Right hindlimb (tissue), 1 donor: ENCODE measurements around the gene TSPAN33.
"Not testable (repeated sequence)": the region's sequence is repeated elsewhere in the genome, so short reads cannot be mapped to it uniquely, and the experiment has no call there.

ENCODE experiments used
- DNase-seq: peaks from one replicate; pipeline ENCODE4 v3.0.0-alpha.2; 2018

The TSPAN33 gene

DNA sequence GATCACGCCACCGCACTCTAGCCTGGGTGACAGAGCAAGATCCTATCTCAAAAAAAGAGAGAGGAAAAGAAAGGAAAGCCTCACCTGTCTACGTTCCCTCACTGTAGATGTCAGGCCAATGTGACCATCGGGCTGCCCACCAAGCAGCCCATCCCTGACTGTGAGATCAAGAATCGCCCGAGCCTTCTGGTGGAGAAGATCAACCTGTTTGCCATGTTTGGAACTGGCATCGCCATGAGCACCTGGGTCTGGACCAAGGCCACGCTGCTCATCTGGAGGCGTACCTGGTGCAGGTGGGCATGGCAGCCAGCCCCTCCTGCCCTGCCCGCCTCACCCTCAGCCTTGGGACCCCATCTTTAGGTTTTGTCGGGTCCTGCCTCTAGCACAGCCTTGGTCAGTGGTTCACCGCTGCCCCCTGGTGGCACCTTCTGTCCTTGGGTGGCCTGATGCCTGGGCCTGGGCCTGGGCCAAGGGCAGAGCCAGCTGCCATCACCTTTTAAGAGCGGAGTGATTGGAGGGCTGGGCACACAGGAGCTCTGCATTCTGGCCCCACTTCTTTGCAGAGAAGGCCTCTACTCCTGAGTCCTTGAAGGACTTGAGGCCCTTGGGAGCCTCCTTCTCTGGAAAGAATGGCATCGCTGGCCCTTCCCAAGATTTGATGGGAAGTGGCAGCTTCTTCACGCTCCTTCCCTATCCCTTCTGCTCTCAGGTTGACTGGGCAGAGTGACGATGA is 65.9 kb downstream of the TSPAN33 start:
- peak; percentile 85 for DNase-seq

DNA sequence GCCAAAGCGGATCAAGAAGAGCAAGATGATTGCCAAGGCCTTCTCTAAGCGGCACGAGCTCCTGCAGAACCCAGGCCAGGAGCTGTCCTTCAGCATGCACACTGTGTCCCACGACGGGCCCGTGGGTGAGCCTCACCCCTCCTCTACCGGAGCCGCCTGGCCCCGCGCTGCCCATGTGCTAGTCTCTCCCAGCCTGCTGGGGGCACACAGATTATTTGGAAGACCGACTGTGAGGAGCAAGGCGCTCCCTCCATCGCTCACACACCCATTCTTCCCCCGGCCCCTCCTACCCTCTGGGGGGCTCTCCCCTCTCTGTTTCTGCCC is 66.4 kb downstream of the TSPAN33 start:
- DNase-seq, result no peak

DNA sequence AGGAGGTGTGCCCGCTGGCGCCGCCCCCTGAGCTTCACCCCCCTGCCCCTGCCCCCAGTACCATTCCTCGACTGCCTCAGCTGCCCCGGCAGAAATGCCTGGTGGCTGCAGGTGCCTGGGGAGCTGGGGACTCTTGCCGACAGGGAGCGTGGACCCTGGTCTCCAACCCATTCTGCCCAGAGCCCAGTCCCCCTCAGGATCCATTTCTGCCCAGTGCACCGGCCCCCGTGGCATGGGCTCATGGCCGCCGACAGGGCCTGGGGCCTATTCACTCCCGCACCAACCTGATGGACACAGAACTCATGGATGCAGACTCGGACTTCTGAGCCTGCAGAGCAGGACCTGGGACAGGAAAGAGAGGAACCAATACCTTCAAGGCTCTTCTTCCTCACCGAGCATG is 67.6 kb downstream of the TSPAN33 start:
- no peak for DNase-seq

DNA sequence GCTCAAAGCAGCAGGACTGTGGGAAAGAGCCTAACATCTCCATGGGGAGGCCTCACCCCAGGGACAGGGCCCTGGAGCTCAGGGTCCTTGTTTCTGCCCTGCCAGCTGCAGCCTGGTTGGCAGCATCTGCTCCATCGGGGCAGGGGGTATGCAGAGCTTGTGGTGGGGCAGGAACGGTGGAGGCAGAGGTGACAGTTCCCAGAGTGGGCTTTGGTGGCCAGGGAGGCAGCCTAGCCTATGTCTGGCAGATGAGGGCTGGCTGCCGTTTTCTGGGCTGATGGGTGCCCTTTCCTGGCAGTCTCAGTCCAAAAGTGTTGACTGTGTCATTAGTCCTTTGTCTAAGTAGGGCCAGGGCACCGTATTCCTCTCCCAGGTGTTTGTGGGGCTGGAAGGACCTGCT is 68.1 kb downstream of the TSPAN33 start:
- DNase-seq, result no peak

DNA sequence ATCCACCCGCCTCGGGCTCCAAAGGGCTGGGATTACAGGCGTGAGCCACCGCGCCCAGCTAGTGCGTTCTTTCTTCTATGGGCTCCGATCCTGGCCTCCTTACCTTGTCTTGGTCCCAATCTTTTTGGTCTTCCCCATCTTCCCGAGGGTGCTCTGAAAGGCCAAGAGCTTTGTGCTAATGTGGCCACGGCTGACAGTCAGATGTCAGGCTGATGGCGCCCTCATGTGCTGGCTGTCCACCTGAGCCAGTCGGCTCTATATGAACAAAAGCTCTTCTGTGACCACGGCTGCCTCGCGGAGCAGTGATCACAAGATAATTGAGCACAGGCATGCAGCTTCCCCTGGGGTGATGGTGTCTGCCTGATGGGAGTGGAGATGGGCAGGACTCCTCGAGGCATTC is 69.3 kb downstream of the TSPAN33 start:
- DNase-seq, result no peak

DNA sequence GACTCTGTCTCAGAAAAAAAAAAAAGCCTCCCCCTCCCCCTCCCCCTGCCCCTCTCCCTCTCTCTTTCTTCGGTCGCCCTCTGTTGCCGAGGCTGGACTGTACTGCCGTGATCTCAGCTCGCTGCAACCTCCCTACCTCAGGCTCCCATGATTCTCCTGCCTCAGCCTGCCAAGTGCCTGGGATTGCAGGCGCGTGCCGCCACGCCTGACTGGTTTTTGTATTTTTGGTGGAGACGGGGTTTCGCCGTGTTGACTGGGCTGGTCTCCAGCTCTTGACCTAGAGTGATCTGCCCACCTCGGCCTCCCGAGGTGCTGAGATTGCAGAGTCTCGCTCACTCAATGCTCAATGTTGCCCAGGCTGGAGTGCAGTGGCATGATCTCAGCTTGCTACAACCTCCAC is 71.2 kb downstream of the TSPAN33 start:
- DNase-seq, result not testable (repeated sequence)

DNA sequence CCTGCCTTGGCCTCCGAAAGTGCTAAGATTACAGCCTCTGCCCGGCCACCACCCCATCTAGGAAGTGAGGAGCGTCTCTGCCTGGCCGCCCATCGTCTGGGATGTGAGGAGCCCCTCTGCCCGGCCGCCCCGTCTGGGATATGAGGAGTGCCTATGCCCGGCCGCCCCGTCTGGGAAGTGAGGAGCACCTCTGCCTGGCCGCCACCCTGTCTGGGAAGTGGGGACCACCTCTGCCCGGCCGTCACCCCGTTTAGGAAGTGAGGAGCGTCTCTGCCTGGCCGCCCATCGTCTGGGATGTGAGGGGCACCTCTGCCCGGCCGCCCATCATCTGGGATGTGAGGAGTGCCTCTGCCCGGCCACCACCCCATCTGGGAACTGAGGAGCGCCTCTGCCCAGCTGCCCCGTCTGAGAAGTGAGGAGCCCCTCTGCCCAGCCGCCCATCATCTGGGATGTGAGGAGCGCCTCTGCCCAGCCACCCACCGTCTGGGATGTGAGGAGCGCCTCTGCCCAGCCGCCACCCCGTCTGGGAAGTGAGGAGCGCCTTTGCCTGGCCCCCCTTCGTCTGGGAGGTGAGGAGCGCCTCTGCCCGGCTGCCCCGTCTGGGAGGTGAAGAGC is 71.7 kb downstream of the TSPAN33 start:
- DNase-seq, result not testable (repeated sequence)

DNA sequence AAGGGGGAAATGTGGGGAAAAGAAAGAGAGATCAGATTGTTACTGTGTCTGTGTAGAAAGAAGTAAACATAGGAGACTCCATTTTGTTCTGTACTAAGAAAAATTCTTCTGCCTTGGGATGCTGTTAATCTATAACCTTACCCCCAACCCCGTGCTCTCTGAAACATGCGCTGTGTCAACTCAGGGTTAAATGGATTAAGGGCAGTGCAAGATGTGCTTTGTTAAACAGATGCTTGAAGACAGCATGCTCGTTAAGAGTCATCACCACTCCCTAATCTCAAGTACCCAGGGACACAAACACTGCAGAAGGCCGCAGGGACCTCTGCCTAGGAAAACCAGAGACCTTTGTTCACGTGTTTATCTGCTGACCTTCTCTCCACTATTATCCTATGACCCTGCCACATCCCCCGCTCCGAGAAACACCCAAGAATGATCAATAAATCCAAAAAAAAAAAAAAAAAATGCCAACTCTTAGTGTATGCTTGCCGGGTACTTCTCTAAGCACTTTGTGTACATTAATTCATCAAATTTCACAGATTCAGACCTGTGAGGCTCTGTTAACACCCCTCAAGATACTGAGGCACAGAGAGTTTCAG is 72.4 kb downstream of the TSPAN33 start:
- DNase-seq, result not testable (repeated sequence)

DNA sequence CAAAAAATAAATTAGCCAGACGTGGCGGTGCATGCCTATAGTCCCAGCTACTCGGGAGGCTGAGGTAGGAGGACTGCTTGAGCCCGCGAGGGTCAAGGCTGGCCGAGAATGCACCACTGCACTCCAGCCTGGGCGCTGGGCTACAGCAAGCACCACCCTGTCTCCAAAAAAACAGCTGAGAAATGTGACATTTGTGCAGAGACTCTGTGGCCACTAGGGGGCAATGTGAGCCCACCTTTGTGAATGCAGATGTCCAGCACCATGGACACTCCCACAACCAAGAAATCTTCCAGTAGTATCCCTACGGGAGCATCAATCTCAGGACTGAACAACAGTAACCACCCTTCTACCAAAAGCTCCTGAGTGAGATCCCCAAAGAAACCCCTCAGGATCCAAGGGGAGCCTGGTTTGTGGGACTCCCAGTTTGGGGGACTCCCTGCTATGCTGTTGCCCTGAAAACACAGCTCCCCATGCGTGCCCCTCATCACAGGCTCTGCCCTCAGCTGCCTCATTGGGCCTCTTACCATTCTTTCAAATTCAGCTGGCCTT is 74.1 kb downstream of the TSPAN33 start:
- peak; percentile 83 for DNase-seq

DNA sequence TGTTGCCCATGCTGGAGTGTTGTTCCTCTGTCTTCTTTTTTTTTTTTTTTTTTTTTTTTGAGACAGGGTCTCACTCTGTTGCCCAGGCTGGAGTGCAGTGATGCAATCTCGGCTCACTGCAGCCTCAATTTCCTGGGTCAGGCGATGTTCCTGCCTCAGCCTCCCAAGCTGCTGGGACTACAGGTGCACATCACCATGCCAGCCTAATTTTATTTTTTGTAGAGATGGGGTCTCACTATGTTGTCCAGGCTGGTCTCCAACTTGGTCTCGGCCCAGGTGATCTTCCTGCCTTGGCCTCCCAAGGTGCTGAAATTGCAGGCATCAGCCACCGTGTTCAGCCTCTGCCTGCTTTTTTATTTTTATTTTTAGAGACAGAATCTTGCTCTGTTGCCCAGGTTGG is 74.7 kb downstream of the TSPAN33 start:
- DNase-seq, result not testable (repeated sequence)
